ENCODE measurements around the gene PFKP. TPM values are rescaled to one million over a fixed set of nuclear protein-coding genes. Genes with fewer than 3 reads are reported as not detected.

Gene PFKP
- polyA plus RNA-seq, 2 of the 4 experiments (the other 2 are of a cell fraction) = 164 to 279 TPM

- no peak for TF ChIP-seq TFCP2L1 (CRISPR knock-in tag; IDR thresholded peaks at IDR 0.05)
Observed at GRCh38 chr10:3185386-3185785, 118.0 kb downstream of the PFKP start (continued).

- ATAC-seq = no peak
- Histone ChIP-seq H3K4me3 (no peak overlapping the region), H3K4me1 (no peaks in the 10 kb centered on the region), H3K27ac (no peak overlapping the region), H3K4me2 (no peak overlapping the region), H3K9me3 (peaks cover 7% of the 10 kb centered on the region; the same call in 1 of the 3 replicates)
- no peak for TF ChIP-seq FOSB (CRISPR knock-in tag; IDR thresholded peaks at IDR 0.05)
- no peak for TF ChIP-seq BHLHE40 (IDR thresholded peaks at IDR 0.05; ENCODE audit: low read depth, low read length)
- TF ChIP-seq CHD4 (IDR thresholded peaks at IDR 0.05; ENCODE audit: borderline replicate concordance) = no peak
- TF ChIP-seq HOXB5 (CRISPR knock-in tag; IDR thresholded peaks at IDR 0.05) = no peak
- TF ChIP-seq EHF (CRISPR knock-in tag; IDR thresholded peaks at IDR 0.05) = no peak
- TF ChIP-seq EHMT2 (IDR thresholded peaks at IDR 0.05; ENCODE audit: low read depth) = no peak
- no peak for TF ChIP-seq ZC3H11A (IDR thresholded peaks at IDR 0.05)
- no peak for TF ChIP-seq CBX8 (IDR thresholded peaks at IDR 0.05)
- TF ChIP-seq MAZ (IDR thresholded peaks at IDR 0.05; ENCODE audit: borderline replicate concordance, low read depth, low read length) = no peak
- TF ChIP-seq PHF8 (IDR thresholded peaks at IDR 0.05; ENCODE audit: borderline replicate concordance, low read depth) = no peak
- no peak for TF ChIP-seq MYC (IDR thresholded peaks at IDR 0.05; ENCODE audit: borderline replicate concordance, low read length)
- no peak for TF ChIP-seq ZNF302 (CRISPR knock-in tag; IDR thresholded peaks at IDR 0.05)
- TF ChIP-seq JUN (IDR thresholded peaks at IDR 0.05) = no peak
- TF ChIP-seq, protein P1, sequence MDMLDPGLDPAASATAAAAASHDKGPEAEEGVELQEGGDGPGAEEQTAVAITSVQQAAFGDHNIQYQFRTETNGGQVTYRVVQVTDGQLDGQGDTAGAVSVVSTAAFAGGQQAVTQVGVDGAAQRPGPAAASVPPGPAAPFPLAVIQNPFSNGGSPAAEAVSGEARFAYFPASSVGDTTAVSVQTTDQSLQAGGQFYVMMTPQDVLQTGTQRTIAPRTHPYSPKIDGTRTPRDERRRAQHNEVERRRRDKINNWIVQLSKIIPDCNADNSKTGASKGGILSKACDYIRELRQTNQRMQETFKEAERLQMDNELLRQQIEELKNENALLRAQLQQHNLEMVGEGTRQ (IDR thresholded peaks at IDR 0.05) = no peak
- TF ChIP-seq REST (IDR thresholded peaks at IDR 0.05) = no peak
- TF ChIP-seq RFX5 (IDR thresholded peaks at IDR 0.05) = no peak
- TF ChIP-seq KDM1A (IDR thresholded peaks at IDR 0.05; ENCODE audit: low read depth) = no peak
- no peak for TF ChIP-seq RAD21 (conservative IDR thresholded peaks at IDR 0.05 in 1 of 2, IDR thresholded peaks at IDR 0.05 in 1 of 2)
- no peak for TF ChIP-seq E2F6 (IDR thresholded peaks at IDR 0.05; ENCODE audit: borderline replicate concordance, low read depth)
- ChIA-PET POLR2A (no interaction called here), CTCF (interaction anchor here (1.4 to 2.2 kb wide), 2 partner anchors 11 kb away, joined by 3 to 4 read pairs; no protein-coding TSS in a partner anchor)
- 79% methylated on average over 6 of the region's 6 CpGs for WGBS (ENCODE audit: missing lambda C conversion rate)
- no peak for FAIRE-seq
- no peak for DNase-seq (ENCODE audit: low read depth in 1 of 2, low spot score in 1 of 2)
Observed at GRCh38 chr10:3186368-3186767, 119.0 kb downstream of the PFKP start.

Other genes with a start within 250 kb of the PFKP start
- 45.9 and 62.3 TPM in 2 replicates for gene PITRM1, start 105.2 kb downstream of the PFKP start, polyA plus RNA-seq (2011; rRNA removed)
- gene PITRM1, start 105.2 kb downstream of the PFKP start, polyA plus RNA-seq (2017; fragmentation: RNase III; extraction: RNeasy Plus Mini Kit Qiagen cat#74134 plus additional on column Dnase treatment) = 64.0 to 72.0 TPM (median 64.5 TPM) in 3 replicates

Measured in A549 (cell line).